CD14-positive monocyte (primary cell): ENCODE data around the gene TMEM151B. TPM values are rescaled to one million over a fixed set of nuclear protein-coding genes. Genes with fewer than 3 reads are reported as not detected.

Experiments used
- DNase-seq, 3 donors: peaks; one replicate each; pipeline ENCODE4 v3.0.0-alpha.2; 2011 to 2022
- H2AFZ ChIP-seq: 2 replicates; pipeline ENCODE4 v1.6.0; 2012; ENCODE audit warnings: mild to moderate bottlenecking, low read depth, low read length, inconsistent platforms; ENCODE audit not compliant: insufficient read depth, poor library complexity, severe bottlenecking
- H3K27ac ChIP-seq, 2 donors: 1 replicate in 1 of 2; 2 replicates in 1 of 2; pipeline ENCODE4 v1.5.1; 2012 to 2013; ENCODE audit warnings: low read length in 2 of 2, control low read depth in 1 of 2, inconsistent platforms in 1 of 2, low read depth in 1 of 2, mild to moderate bottlenecking in 1 of 2
- H3K27me3 ChIP-seq, 2 donors: one replicate each; pipeline versions ENCODE4 v1.6.0 to v1.6.1; 2011 to 2013; ENCODE audit warnings: low read length in 2 of 2; ENCODE audit not compliant: control insufficient read depth in 2 of 2, insufficient read depth in 2 of 2
- H3K36me3 ChIP-seq, 2 donors: replicated peaks in 1 of 2; 1 replicate in 1 of 2; 2 replicates in 1 of 2; pipeline versions ENCODE4 v1.5.1 to v1.6.1; 2012 to 2013; ENCODE audit warnings: low read length in 2 of 2, control low read depth in 1 of 2, inconsistent platforms in 1 of 2, mild to moderate bottlenecking in 1 of 2; ENCODE audit not compliant: insufficient read depth in 2 of 2, control insufficient read depth in 1 of 2
- H3K4me1 ChIP-seq, 2 donors: 1 replicate in 1 of 2; 2 replicates in 1 of 2; pipeline versions ENCODE4 v1.5.1 to v1.6.1; 2012 to 2013; ENCODE audit warnings: low read length in 2 of 2, control low read depth in 1 of 2, inconsistent platforms in 1 of 2, mild to moderate bottlenecking in 1 of 2, moderate library complexity in 1 of 2; ENCODE audit not compliant: insufficient read depth in 2 of 2, control insufficient read depth in 1 of 2
- H3K4me2 ChIP-seq: replicated peaks from 2 replicates; pipeline ENCODE3; 2012; ENCODE audit warnings: low read length, moderate library complexity, mild to moderate bottlenecking; ENCODE audit not compliant: poor library complexity, severe bottlenecking; ENCODE audit errors: extremely low read depth
- H3K4me3 ChIP-seq, 3 experiments: fragments of 200-600 bp in 1 of 3; sonication (generic) in 1 of 3; replicated peaks in 1 of 3; 1 replicate in 2 of 3; 2 replicates in 1 of 3; pipeline ENCODE4 v1.5.1; 2011 to 2013; ENCODE audit warnings: low read length in 3 of 3, mild to moderate bottlenecking in 3 of 3, control low read depth in 2 of 3, low read depth in 2 of 3, inconsistent platforms in 1 of 3, moderate library complexity in 1 of 3
- H3K79me2 ChIP-seq: 2 replicates; pipeline ENCODE4 v1.6.0; 2012; ENCODE audit warnings: mild to moderate bottlenecking, control low read depth, inconsistent platforms, low read length, moderate library complexity; ENCODE audit not compliant: insufficient read depth
- H3K9ac ChIP-seq: 2 replicates; pipeline ENCODE4 v1.6.0; 2017; ENCODE audit warnings: low read length, mild to moderate bottlenecking; ENCODE audit not compliant: insufficient read depth, poor library complexity, severe bottlenecking
- H3K9me3 ChIP-seq, 2 donors: replicated peaks in 1 of 2; 1 replicate in 1 of 2; 2 replicates in 1 of 2; pipeline versions ENCODE4 v1.5.1 to v1.6.1; 2012 to 2013; ENCODE audit warnings: low read length in 2 of 2, control low read depth in 1 of 2; ENCODE audit not compliant: control insufficient read depth in 1 of 2, insufficient read depth in 1 of 2
- H4K20me1 ChIP-seq: 2 replicates; pipeline ENCODE4 v1.6.0; 2012; ENCODE audit warnings: mild to moderate bottlenecking, low read length, control low read depth, moderate library complexity; ENCODE audit not compliant: insufficient read depth
- H3K27ac Mint-ChIP-seq, 7 donors: one replicate each; pipeline ENCODE4 v1.8.0; 2020; ENCODE audit warnings: mild to moderate bottlenecking in 7 of 7, mixed read lengths in 7 of 7, moderate library complexity in 6 of 7, inconsistent platforms in 2 of 7
- H3K27me3 Mint-ChIP-seq, 3 donors: one replicate each; pipeline ENCODE4 v1.8.0; 2021 to 2022; ENCODE audit warnings: low read depth in 3 of 3, mild to moderate bottlenecking in 3 of 3, mixed read lengths in 3 of 3, moderate library complexity in 3 of 3, inconsistent platforms in 1 of 3
- H3K36me3 Mint-ChIP-seq, 2 donors: one replicate each; pipeline ENCODE4 v1.8.0; 2020; ENCODE audit warnings: mixed read lengths in 2 of 2, inconsistent platforms in 1 of 2, mild to moderate bottlenecking in 1 of 2
- H3K4me1 Mint-ChIP-seq: one replicate; pipeline ENCODE4 v1.8.0; 2020; ENCODE audit warnings: mild to moderate bottlenecking, mixed read lengths
- H3K4me3 Mint-ChIP-seq, 2 donors: one replicate each; pipeline ENCODE4 v1.8.0; 2020; ENCODE audit warnings: mild to moderate bottlenecking in 2 of 2, mixed read lengths in 2 of 2, moderate library complexity in 1 of 2
- H3K9me3 Mint-ChIP-seq, 7 donors: one replicate each; pipeline ENCODE4 v1.8.0; 2020 to 2022; ENCODE audit warnings: mixed read lengths in 7 of 7, mild to moderate bottlenecking in 6 of 7, moderate library complexity in 6 of 7, inconsistent platforms in 2 of 7
- CTCF ChIP-seq: fragments of 200-600 bp; IDR thresholded peaks from one replicate; pipeline ENCODE4 v1.8.0; 2022; ENCODE audit warnings: antibody characterized with exemption, mild to moderate bottlenecking
- WGBS: methylation state at CpG from one replicate; pipeline ENCODE4 v1.1.5; 2013; ENCODE audit warnings: missing lambda C conversion rate; ENCODE audit not compliant: insufficient coverage; 5-methylcytosine and 5-hydroxymethylcytosine counted together
- intact Hi-C, 2 donors: fragments of 100-400 bp; cut with micrococcal nuclease; formaldehyde crosslinking; loops; one replicate each; pipeline versions ENCODE4 v1.15.0 to v1.15.1; 2023
- polyA plus RNA-seq, 3 donors: library from polyadenylated mRNA; depleted of rRNA in 1 of 3; unstranded in 2 of 3; stranded (reverse) in 1 of 3; fragments of 300-500 nt in 2 of 3; fragments of >200 nt in 1 of 3; fragmentation: Illumina TruSeq in 2 of 3; gene quantifications; 1 replicate in 2 of 3; 2 replicates in 1 of 3; pipeline ENCODE4 v1.2.3, GENCODE V29; 2012 to 2021

Gene TMEM151B
- polyA plus RNA-seq, 3 donors = not detected

GRCh38 chr6:44222486-44223318, 47.5 kb upstream of the TMEM151B start:
- H3K4me3 Mint-ChIP-seq = peak overlapping the region; percentile 73 to 88

More at GRCh38 chr6:44222486-44223318, 47.5 kb upstream of the TMEM151B start:
- DNase-seq = peak in 1 of 3 donors; percentile 39
- peaks cover 0 to 2% (median 0%) of the 10 kb centered on the region in 7 donors for H3K9me3 Mint-ChIP-seq
- peaks cover 5 to 17% (median 7%) of the 10 kb centered on the region in 3 donors for H3K27me3 Mint-ChIP-seq
- Histone ChIP-seq H3K27me3 (peaks cover 0 to 7% of the 10 kb centered on the region in 2 donors), H3K36me3 (no peaks in the 10 kb centered on the region), H3K27ac (no peak overlapping the region), H3K9ac (peak overlapping the region; percentile 46), H3K4me3 (peak overlapping the region; percentile 27 to 73 (median 36)), H3K4me1 (peaks cover 72 to 79% of the 10 kb centered on the region in 2 donors), H3K9me3 (no peaks in the 10 kb centered on the region), H4K20me1 (peaks cover 11% of the 10 kb centered on the region), H3K79me2 (peaks cover 24% of the 10 kb centered on the region), H2AFZ (peak overlapping the region; percentile 56), H3K4me2 (peak overlapping the region; percentile 89)
- H3K27ac Mint-ChIP-seq = peak overlapping the region in 5 of 7 donors; percentile 3 to 76 (median 54)
- TF ChIP-seq CTCF = no peak
- H3K36me3 Mint-ChIP-seq = peaks cover 0 to 6% of the 10 kb centered on the region in 2 donors
- intact Hi-C loops = loop anchor here (5.0 kb wide), 2 partner anchors 35 to 95 kb away; partner anchors contain the start of genes SLC35B2 (in 2 of the 2), MRPL14 (in 1 of the 2) and TMEM63B (in 1 of the 2)
- H3K4me1 Mint-ChIP-seq = peaks cover 73% of the 10 kb centered on the region
- 7% methylated on average over 17 of the region's 26 CpGs for WGBS
